ENCODE results near the gene DGCR6.
"Not testable (repeated sequence)": the region's sequence is repeated elsewhere in the genome, so short reads cannot be mapped to it uniquely, and the experiment has no call there.

The DGCR6 gene

DNA sequence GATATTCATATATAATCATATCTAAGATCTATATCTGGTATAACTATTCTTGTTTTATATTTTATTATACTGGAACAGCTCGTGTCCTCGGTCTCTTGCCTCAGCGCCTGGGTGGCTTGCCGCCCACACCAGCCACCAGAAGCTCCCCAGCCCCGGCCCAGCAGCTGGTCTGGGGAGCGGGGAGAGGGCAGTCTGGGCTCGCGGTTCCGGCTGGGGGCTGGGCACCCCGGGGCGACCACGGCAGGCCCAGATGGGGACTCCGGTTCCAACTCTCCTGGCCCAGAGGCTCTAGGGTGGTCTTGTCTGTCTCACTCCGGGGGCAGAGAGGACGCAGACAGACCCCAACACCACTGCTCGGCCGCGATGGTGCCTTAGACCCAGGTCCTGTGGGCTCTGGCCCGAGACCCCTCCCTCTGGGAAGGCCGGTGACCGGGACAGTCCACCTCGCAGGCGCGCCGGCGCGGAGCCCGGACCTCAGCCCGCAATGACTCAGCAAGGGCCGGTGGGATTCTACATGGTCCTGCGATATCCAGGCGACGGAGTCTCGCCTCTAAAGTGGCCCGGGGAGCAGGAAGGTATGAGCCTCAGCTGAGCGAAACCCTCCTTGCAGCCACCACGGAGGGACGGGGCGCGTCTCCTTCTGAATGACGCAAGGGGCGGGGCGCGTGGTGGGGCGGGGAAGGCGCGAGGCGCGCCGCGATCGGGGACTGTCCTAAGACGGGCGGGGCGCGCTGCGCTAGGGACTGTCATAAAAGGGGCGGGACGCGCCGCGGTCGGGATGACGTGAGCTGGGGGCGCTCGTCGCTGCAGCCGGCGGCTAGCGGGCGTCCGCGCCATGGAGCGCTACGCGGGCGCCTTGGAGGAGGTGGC is at the start of gene DGCR6:
Gene DGCR6, plus strand, starts transcription at position 781 of the 870 bp plus-strand sequence. Its CDS starts 55 bp downstream, at position 836.
- Mint-ChIP-seq H3K36me3 (no peaks in the 10 kb centered on the region), H3K27ac (no peak within 1 kb of the TSS), H3K9me3 (no peaks in the 10 kb centered on the region), H3K4me3 (no peak within 1 kb of the TSS), H3K4me1 (no peaks in the 10 kb centered on the region)
- ATAC-seq (peak; percentile 98), DNase-seq (ENCODE audit: low spot score in 2 of 2) (no peak)

DNA sequence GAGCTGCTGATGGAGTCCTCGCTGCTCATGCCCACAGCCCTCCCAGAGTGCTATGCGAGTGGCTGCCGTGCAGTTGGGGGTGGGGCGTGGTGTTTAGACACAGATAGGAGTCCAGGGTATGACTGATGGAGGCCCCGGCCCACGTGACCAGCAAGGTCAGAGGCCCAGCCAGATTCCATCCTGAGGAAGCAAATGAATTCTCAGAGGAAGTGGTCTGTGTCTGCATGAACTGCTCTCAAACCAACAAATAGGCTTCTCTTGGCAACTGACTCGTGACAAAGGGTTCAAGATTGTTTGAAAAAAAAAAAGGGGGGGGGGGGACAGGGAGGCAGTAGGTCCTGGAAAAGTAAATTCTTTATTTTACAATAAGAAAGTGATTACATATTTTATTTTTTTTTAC is 46.8 kb upstream of the DGCR6 start:
- DNase-seq (ENCODE audit: low spot score in 2 of 2); H3K4me3 Mint-ChIP-seq; H3K9me3 Mint-ChIP-seq; H3K36me3 Mint-ChIP-seq; H3K27ac Mint-ChIP-seq; ATAC-seq; H3K4me1 Mint-ChIP-seq: not testable (repeated sequence)

DNA sequence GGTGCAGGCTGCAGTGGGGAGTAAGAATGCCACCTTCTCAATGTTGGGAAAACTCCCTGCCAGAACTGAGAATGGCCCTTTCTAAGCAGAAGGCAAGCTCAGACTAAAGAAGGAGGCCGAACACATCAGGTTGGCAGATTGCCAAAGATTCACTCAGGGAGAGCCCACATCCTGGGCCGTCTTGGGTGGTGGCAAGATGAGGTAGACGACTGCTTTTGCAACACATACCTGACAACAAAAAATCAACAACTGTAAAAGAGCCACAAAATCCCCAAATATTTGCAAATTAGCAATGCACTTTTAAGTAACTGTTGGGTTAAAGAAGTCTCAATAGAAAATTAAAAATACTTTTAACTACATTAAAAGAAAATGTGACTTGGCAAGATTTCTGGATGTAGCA is 24.9 kb upstream of the DGCR6 start:
- H3K9me3 Mint-ChIP-seq, H3K36me3 Mint-ChIP-seq, ATAC-seq, H3K4me1 Mint-ChIP-seq, H3K27ac Mint-ChIP-seq, H3K4me3 Mint-ChIP-seq: not testable (repeated sequence)
- peak; percentile 20 to 63 for DNase-seq (ENCODE audit: low spot score in 2 of 2)

DNA sequence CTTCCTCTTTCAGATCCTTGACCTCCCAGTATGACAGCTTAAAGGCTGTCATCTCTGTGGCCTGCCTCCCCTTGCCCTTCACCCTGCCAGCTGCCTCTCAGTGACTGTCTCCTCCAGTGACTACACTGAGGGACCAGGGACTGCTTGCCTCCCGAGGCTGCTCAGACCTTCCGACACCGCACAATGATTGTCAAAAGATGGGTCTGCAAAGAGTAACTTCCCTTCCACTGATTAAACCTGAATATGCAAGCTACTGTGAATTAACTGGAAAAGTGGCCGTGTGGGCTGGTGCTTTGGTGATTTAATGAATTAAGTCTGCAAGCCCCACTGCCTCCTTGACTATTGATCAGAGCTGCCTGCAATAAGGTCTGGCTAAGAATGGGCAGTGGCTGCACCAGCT is 21.7 kb upstream of the DGCR6 start:
- not testable (repeated sequence) for H3K4me3 Mint-ChIP-seq; DNase-seq (ENCODE audit: low spot score in 2 of 2); H3K27ac Mint-ChIP-seq; H3K9me3 Mint-ChIP-seq; H3K36me3 Mint-ChIP-seq; H3K4me1 Mint-ChIP-seq; ATAC-seq

DNA sequence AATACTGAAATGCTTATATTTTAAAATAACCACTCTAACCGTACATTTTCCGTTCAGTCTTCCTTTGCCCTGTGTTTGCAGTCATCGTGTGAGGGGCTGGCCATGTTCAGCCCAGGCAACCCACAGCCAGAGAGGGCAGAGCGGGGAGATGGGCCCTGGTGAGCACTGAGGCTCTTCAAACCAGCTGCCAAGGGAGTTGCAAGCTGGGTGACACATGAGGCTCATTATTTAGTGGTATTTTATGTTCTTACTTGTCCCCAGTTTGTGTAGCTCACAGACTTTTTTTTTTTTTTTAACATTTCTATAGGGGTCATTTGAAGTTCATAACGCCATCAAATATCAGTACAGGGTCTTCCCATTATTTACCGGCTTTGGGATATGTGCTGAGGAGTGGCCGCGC is 18.0 kb upstream of the DGCR6 start:
- Mint-ChIP-seq H3K36me3 (no peaks in the 10 kb centered on the region), H3K27ac (no peak overlapping the region), H3K4me3 (no peak overlapping the region), H3K4me1 (no peaks in the 10 kb centered on the region), H3K9me3 (no peaks in the 10 kb centered on the region)
- ATAC-seq (no peak), DNase-seq (ENCODE audit: low spot score in 2 of 2) (no peak)

DNA sequence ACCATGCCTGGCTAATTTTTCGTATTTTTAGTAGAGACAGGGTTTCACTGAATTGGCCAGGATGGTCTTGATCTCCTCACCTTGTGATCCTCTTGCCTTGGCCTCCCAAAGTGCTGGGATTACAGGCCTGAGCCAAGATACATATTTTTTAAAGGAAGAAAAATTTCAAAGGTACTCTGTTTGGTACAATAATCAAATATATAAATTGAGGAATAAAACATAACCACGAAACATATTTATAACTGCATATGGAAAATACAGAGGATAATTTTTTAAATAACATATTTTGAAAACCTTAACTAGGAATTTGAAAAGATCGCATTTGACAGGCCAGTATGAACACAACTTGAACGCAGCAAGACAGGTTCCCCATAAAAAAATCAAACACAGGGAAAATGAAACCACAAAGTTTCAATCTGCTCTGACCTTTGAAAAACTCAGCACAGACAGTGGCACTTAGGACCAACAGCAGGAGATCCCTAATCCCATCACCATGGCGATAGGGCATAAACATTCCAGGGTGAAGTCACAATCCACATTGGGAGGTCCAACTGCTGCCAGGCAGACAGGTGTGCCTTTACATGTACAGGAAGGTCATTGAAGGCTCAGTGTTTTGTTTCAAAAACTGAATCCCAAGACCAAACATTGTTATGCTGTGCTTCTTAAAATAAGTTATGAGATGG is 15.5 kb upstream of the DGCR6 start:
- not testable (repeated sequence) for H3K4me1 Mint-ChIP-seq; H3K36me3 Mint-ChIP-seq; H3K9me3 Mint-ChIP-seq; H3K27ac Mint-ChIP-seq; DNase-seq (ENCODE audit: low spot score in 2 of 2); H3K4me3 Mint-ChIP-seq
- peak; percentile 37 for ATAC-seq

DNA sequence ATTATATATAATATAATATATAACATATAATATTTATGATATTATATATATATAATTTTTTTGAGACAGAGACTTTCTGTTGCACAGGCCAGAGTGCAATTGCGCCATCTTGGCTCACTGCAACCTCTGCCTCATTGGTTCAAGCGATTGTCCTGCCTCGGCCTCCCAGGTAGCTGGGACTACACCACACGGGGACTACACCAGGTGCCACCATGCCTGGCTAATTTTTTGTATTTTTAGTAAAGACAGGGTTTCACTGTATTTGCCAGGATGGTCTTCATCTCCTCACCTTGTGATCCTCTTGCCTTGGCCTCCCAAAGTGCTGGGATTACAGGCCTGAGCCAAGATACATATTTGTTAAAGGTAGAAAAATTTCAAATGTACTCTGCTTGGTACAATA is 12.3 kb upstream of the DGCR6 start:
- H3K4me1 Mint-ChIP-seq; H3K4me3 Mint-ChIP-seq; H3K9me3 Mint-ChIP-seq; ATAC-seq; H3K36me3 Mint-ChIP-seq; DNase-seq (ENCODE audit: low spot score in 2 of 2); H3K27ac Mint-ChIP-seq: not testable (repeated sequence)

DNA sequence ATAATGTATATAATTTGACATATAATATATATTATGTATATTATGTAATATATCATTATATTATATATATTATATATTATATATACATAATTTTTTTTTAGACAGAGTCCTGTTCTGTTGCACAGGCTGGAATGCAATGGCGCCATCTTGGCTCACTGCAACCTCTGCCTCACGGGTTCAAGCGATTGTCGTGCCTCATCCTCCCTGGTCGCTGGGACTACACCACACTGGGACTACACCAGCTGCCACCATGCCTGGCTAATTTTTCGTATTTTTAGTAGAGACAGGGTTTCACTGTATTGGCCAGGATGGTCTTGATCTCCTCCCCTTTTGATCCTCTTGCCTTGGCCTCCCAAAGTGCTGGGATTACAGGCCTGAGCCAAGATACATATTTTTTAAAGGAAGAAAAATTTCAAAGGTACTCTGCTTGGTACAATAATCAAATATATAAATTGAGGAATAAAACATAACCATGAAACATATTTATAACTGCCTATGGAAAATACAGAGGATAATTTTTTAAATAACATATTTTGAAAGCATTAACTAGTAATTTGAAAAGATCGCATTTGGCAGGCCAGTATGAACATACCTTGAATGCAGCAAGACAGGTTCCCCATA is 10.0 kb upstream of the DGCR6 start:
- H3K36me3 Mint-ChIP-seq; ATAC-seq; H3K9me3 Mint-ChIP-seq; H3K4me1 Mint-ChIP-seq; H3K4me3 Mint-ChIP-seq; DNase-seq (ENCODE audit: low spot score in 2 of 2); H3K27ac Mint-ChIP-seq: not testable (repeated sequence)

DNA sequence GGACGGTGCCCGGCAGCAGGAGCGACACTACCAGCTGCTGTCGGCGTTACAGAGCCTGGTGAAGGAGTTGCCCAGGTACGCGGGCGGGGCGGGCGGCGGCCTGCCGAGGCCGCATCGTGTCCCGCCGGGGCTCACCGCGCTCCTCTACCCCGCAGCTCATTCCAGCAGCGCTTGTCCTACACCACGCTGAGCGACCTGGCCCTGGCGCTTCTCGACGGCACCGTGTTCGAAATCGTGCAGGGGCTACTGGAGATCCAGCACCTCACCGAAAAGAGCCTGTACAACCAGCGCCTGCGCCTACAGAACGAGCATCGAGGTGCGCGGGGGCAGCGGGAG is 258 bp downstream of the DGCR6 start:
- H3K9me3 Mint-ChIP-seq; H3K27ac Mint-ChIP-seq; H3K4me1 Mint-ChIP-seq; H3K36me3 Mint-ChIP-seq; DNase-seq (ENCODE audit: low spot score in 2 of 2); H3K4me3 Mint-ChIP-seq: not testable (repeated sequence)
- ATAC-seq: peak; percentile 52

DNA sequence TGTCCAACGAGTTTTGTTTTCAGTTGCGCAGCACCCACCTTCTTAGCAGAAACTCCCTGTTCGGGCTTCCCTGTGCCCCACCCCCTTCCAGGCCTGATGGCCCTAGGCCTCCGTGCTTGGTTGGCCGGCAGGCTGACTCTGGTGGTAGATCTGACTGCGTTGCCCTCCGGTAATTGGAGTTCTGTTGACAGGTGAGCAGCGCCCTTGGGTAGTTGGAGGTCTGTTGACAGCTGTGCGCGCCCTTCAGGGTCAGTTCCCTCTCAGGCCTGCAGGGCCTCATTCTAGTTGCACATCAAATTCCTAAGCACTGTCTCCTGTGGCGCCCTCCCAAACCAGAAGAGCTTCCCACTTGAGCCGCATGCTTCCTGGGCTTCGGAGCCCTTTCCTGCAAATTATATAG is 776 bp downstream of the DGCR6 start:
- DNase-seq (ENCODE audit: low spot score in 2 of 2): no peak

DNA sequence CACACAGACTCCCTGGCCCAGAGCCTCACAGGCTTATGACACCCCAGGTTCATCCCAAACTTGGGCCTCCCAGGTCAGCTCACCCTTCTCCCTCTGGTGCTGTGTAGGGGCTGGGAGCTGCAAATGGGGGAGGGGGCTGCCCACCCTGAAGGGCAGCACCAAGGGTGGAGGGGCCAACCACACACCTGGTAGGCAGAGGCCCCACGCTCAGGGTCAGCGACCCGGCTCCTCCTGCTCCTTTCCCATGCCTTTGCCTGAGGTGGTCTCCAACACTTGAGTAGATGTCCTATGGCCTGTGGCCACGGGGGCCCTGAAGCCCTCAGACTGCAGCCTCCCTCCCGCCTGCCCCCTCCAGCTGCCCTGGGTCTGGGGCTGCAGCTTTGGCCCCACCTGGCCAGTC is 3.4 kb downstream of the DGCR6 start:
- H3K4me1 Mint-ChIP-seq: no peaks in the 10 kb centered on the region
- no peaks in the 10 kb centered on the region for H3K36me3 Mint-ChIP-seq
- H3K27ac Mint-ChIP-seq: no peak overlapping the region
- no peaks in the 10 kb centered on the region for H3K9me3 Mint-ChIP-seq
- DNase-seq (ENCODE audit: low spot score in 2 of 2) (no peak), ATAC-seq (no peak)
- no peak overlapping the region for H3K4me3 Mint-ChIP-seq

More for the DNA sequence above, 776 bp downstream of the DGCR6 start:
- H3K9me3 Mint-ChIP-seq: no peaks in the 10 kb centered on the region
- H3K4me3 Mint-ChIP-seq: no peak overlapping the region
- no peak for ATAC-seq
- no peaks in the 10 kb centered on the region for H3K36me3 Mint-ChIP-seq
- H3K4me1 Mint-ChIP-seq: no peaks in the 10 kb centered on the region
- no peak overlapping the region for H3K27ac Mint-ChIP-seq

DNA sequence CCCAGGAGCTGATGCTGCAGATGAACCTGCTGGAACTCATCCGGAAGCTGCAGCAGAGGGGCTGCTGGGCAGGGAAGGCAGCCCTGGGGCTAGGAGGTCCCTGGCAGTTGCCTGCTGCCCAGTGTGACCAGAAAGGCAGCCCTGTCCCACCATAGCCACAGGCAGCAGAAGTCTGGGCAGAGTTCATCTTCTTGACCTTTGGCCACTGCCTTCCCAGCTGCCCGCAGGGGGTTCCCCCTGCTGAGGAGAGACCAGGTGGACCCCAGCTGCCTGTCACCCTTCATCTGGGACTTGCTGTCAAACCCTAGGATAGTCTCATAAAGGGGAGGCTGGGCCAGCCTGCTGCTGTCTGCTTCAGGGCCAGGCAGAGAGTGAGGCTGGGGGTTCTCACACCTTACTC is 5.4 kb downstream of the DGCR6 start:
- not testable (repeated sequence) for DNase-seq (ENCODE audit: low spot score in 2 of 2); H3K27ac Mint-ChIP-seq; ATAC-seq; H3K9me3 Mint-ChIP-seq; H3K36me3 Mint-ChIP-seq; H3K4me1 Mint-ChIP-seq; H3K4me3 Mint-ChIP-seq

DNA sequence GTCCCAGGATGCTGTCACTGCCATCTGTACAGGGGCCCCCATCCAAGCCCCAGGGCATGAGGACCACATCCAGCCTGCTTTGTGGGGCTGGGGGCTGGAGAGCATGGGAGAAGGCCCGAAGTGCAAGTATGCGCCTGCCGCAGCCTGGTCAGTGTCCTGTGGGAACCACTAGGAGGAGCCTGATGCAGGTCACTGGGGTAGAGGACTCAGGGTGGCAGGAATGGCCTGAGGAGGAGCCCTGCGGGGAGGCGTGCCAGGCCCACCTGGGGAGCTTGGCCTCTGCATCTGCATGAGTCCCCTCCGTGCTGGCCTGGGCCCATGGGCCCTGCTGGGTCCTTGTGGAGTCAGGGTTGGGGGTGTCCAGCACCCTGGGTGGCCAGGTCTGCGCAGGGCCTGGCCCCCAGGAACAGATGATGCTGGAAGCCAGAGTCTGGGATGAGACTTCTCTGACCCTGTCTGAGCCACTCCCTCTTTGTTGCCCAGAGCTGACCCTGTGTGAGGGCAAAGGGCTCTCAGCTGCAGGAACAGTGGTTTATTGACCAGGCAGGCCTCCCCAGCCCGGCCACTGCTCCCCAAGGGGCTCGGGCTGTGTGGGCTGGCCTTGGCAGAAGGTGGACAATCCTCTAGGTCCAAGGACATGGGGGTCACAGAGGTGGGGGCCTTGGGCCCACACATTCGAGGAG is 6.3 kb downstream of the DGCR6 start:
- H3K27ac Mint-ChIP-seq; DNase-seq (ENCODE audit: low spot score in 2 of 2); H3K4me3 Mint-ChIP-seq; H3K4me1 Mint-ChIP-seq; H3K9me3 Mint-ChIP-seq; ATAC-seq; H3K36me3 Mint-ChIP-seq: not testable (repeated sequence)

DNA sequence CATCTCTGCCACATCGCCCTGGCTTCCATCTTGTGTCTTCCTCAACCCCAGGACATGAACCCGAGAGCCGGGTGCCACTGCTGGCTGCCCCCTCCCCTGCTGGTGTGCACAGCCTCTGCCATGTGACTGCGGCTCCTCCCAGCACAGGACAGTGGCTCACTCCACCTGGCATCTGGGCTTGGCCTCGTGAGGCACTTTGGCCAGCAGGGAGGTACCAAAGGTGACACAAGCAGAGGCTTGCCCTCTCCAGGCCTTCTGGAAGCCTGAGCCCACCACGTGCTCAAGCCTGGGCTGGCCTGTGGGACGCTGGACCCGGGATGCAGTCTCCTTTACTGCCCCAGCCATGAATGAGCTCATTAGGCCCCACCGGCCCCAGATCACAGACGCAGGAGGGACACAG is 8.4 kb downstream of the DGCR6 start:
- not testable (repeated sequence) for DNase-seq (ENCODE audit: low spot score in 2 of 2); H3K36me3 Mint-ChIP-seq; H3K4me3 Mint-ChIP-seq; H3K4me1 Mint-ChIP-seq; H3K9me3 Mint-ChIP-seq; ATAC-seq; H3K27ac Mint-ChIP-seq

DNA sequence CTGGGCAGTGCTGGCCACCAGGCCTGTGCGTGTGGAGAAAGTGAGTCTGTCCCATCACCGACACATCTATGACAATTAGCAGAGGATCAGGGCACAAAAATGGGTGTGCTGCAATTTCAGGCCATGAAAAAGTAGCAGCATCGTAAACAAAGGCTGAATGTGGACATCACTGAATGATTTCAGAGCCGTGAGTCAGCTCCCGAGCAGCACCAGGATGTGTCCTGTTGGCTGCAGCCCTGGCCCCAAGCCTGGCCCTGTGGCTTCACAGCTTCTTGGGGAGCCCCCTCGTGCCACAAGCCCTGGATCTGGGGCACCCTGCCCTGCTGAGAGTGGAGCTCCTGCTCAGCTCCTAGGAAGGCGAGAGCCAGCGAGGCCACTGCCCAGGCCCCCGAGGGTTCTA is 9.4 kb downstream of the DGCR6 start:
- not testable (repeated sequence) for H3K9me3 Mint-ChIP-seq; ATAC-seq; H3K4me1 Mint-ChIP-seq; H3K27ac Mint-ChIP-seq; H3K4me3 Mint-ChIP-seq; DNase-seq (ENCODE audit: low spot score in 2 of 2); H3K36me3 Mint-ChIP-seq

Data from stimulated activated effector memory CD8-positive, alpha-beta T cell treated with anti-CD3 and anti-CD28 coated beads, Interleukin-12 subunit alpha, Interleukin-12 subunit beta, amount 100 ng/mL, for 72 hours (primary cell).